Breast epithelium (tissue), 3 donors: ENCODE results near the gene PRKAR1B.

Source experiments
- CTCF ChIP-seq, 3 donors: fragments of 450-650 bp; IDR thresholded peaks; one replicate each; pipeline ENCODE4 v1.5.1; 2016 to 2017; ENCODE audit warnings: antibody characterized with exemption in 3 of 3, mild to moderate bottlenecking in 3 of 3, moderate library complexity in 3 of 3
- POLR2A ChIP-seq: fragments of 450-650 bp; IDR thresholded peaks from one replicate; pipeline ENCODE4 v1.6.1; 2016; ENCODE audit warnings: antibody characterized with exemption, mild to moderate bottlenecking, moderate library complexity
- POLR2AphosphoS5 ChIP-seq, 3 donors: sonication (generic); formaldehyde crosslinking; IDR thresholded peaks; one replicate each; pipeline ENCODE4 v1.6.1; 2017; ENCODE audit warnings: antibody characterized with exemption in 3 of 3

- TF ChIP-seq CTCF (IDR thresholded peaks at IDR 0.05) (no peak), POLR2AphosphoS5 (IDR thresholded peaks at IDR 0.05) (no peak), POLR2A (no peak)
These were observed 156.9 kb downstream of the PRKAR1B start for GRCh38 chr7:569996-570800.
